ENCODE results near the gene PSKH1.

Gene PSKH1

DNA sequence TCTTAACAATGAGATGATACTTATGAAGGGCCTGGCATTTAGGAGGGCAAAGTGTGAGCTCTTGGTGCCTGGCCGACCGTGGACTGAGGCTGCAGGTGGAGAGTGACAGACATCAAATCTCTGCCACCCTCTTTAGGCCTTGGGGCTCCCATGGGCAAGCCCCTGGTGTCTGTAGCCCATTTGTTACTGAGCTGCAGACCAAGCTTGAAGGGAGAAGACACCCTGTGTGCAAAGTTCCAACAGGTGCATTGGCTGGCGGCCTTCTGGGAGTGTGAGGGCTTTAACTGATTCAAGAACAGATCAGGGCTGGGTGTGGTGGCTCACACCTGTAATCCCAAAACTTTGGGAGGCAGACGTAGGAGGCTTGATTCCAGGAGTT, 39.4 kb downstream of the PSKH1 start:
- Histone ChIP-seq H3K27me3 (ENCODE audit: insufficient read depth, poor library complexity, severe bottlenecking) (no peaks in the 10 kb centered on the region), H3K4me3 (replicated peaks; ENCODE audit: insufficient read depth, low read length) (no peak overlapping the region), H3K27ac (replicated peaks) (no peak overlapping the region)
- no peak; the same call in 1 of the 2 replicates for TF ChIP-seq POLR2AphosphoS5 (IDR thresholded peaks at IDR 0.05; ENCODE audit: low read depth)
- no peak for TF ChIP-seq CTCF (IDR thresholded peaks at IDR 0.05; ENCODE audit: insufficient read depth, low read length)
- no peak for TF ChIP-seq GABPA (IDR thresholded peaks at IDR 0.05; ENCODE audit: low read depth)
- no peak for TF ChIP-seq SPI1 (IDR thresholded peaks at IDR 0.05; ENCODE audit: borderline replicate concordance, low read depth)
- TF ChIP-seq REST (IDR thresholded peaks at IDR 0.05; ENCODE audit: insufficient replicate concordance, low read depth): no peak
- DNase-seq (ENCODE audit: low read depth in 1 of 2, low spot score in 1 of 2): no peak

DNA sequence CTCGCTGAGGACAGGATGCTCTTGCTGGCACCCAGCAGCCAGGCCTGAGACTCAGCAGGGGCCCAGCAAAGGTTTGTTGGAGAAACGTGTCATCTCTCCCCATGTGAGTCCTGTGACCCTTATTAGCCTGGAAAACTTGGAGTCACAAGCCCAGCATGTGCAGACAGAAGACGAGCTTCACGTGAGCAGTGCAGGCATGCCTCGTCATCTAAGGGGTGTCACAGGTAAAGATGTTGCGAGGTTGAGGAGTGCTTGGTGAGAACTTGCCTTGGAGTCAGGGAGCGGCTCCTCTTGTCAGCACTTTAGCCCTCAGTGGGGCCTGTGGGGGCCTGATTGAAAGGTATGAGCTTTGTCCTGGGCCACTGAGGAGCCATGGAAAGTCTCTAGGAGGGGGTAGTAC, 40.8 kb downstream of the PSKH1 start:
- TF ChIP-seq CTCF (IDR thresholded peaks at IDR 0.05; ENCODE audit: insufficient read depth, low read length) (no peak), GABPA (IDR thresholded peaks at IDR 0.05; ENCODE audit: low read depth) (no peak), REST (IDR thresholded peaks at IDR 0.05; ENCODE audit: insufficient replicate concordance, low read depth) (no peak), SPI1 (IDR thresholded peaks at IDR 0.05; ENCODE audit: borderline replicate concordance, low read depth) (no peak), POLR2AphosphoS5 (IDR thresholded peaks at IDR 0.05; ENCODE audit: low read depth) (no peak; the same call in 1 of the 2 replicates)
- H3K27me3 ChIP-seq (ENCODE audit: insufficient read depth, poor library complexity, severe bottlenecking): no peaks in the 10 kb centered on the region
- H3K27ac ChIP-seq (replicated peaks): no peak overlapping the region
- no peak for DNase-seq (ENCODE audit: low read depth in 1 of 2, low spot score in 1 of 2)
- H3K4me3 ChIP-seq (replicated peaks; ENCODE audit: insufficient read depth, low read length): no peak overlapping the region

GRCh38 chr16:67934306-67935100, 41.4 kb downstream of the PSKH1 start:
- Histone ChIP-seq H3K4me3 (replicated peaks; ENCODE audit: insufficient read depth, low read length) (peak overlapping the region; percentile 94), H3K27ac (replicated peaks) (no peak overlapping the region)

More at GRCh38 chr16:67934306-67935100, 41.4 kb downstream of the PSKH1 start:
- H3K27me3 ChIP-seq (ENCODE audit: insufficient read depth, poor library complexity, severe bottlenecking): no peaks in the 10 kb centered on the region
- no peak for TF ChIP-seq GABPA (IDR thresholded peaks at IDR 0.05; ENCODE audit: low read depth)
- no peak for TF ChIP-seq SPI1 (IDR thresholded peaks at IDR 0.05; ENCODE audit: borderline replicate concordance, low read depth)
- no peak for TF ChIP-seq REST (IDR thresholded peaks at IDR 0.05; ENCODE audit: insufficient replicate concordance, low read depth)
- TF ChIP-seq POLR2AphosphoS5 (IDR thresholded peaks at IDR 0.05; ENCODE audit: low read depth): no peak; the same call in 1 of the 2 replicates
- TF ChIP-seq CTCF (IDR thresholded peaks at IDR 0.05; ENCODE audit: insufficient read depth, low read length): no peak
- DNase-seq (ENCODE audit: low read depth in 1 of 2, low spot score in 1 of 2): no peak

Data from HL-60 (cell line).